HG03039 (cell line): ENCODE results near the gene DNAJC24.

Experiments used
- ATAC-seq: cut with Tn5 transposase; IDR thresholded peaks from one replicate; pipeline ENCODE4 v1.9.1; 2021; ENCODE audit warnings: mild to moderate bottlenecking, moderate library complexity; ENCODE audit not compliant: unreplicated experiment

The DNAJC24 gene

GRCh38 chr11:31480930-31481329, 111.3 kb downstream of the DNAJC24 start:
- no peak for ATAC-seq
